Measurements from ENCODE around the gene PPFIBP2. TPM values are rescaled to one million over a fixed set of nuclear protein-coding genes. Genes with fewer than 3 reads are reported as not detected.

PPFIBP2 gene
- total and polyA plus RNA-seq, 10 of the 15 experiments (the other 5 are each of a cell fraction or from before 2014, with no cell fraction given), result 17.3 to 56.3 (median 39.2) TPM

- H3K9ac ChIP-seq (ENCODE audit: control insufficient read depth, insufficient read depth, low read length), result no peak overlapping the region
- no peak overlapping the region for H3K4me2 ChIP-seq (ENCODE audit: control insufficient read depth, insufficient read depth)
- no peaks in the 10 kb centered on the region for H3K9me3 ChIP-seq (replicated peaks; ENCODE audit: control insufficient read depth, insufficient read depth, low read length)
- DNase-seq (ENCODE audit: low read depth, low spot score) (no peak), ATAC-seq (no peak), FAIRE-seq (no peak)
- no peak overlapping the region for H3K27ac ChIP-seq (ENCODE audit: control insufficient read depth, insufficient read depth)
- ChIA-PET RAD21 (ENCODE audit: unreplicated experiment) (no interaction called here), SMC1A (ENCODE audit: uncharacterized antibody, unreplicated experiment) (no interaction called here), POLR2A (no interaction called here), CTCF (no interaction called here)
- no peaks in the 10 kb centered on the region for H3K27me3 ChIP-seq (replicated peaks in 1 of 2; ENCODE audit: control insufficient read depth in 2 of 2, insufficient read depth in 2 of 2, low read length in 1 of 2)
- H2AFZ ChIP-seq (ENCODE audit: control insufficient read depth, low read depth, low read length), result no peak overlapping the region
- 96% methylated on average over 2 of the region's 2 CpGs for WGBS (ENCODE audit: insufficient coverage, insufficient replicate concordance, low lambda C conversion rate, missing lambda C conversion rate)
- H3K36me3 ChIP-seq (ENCODE audit: control insufficient read depth in 2 of 2, insufficient read depth in 2 of 2, low read length in 1 of 2), result peaks cover 0 to 15% of the 10 kb centered on the region in 2 experiments; a peak in 3 of 4 replicates
- no peaks in the 10 kb centered on the region for H4K20me1 ChIP-seq (ENCODE audit: control insufficient read depth, insufficient read depth)
- peaks cover 16% of the 10 kb centered on the region for H3K4me1 ChIP-seq (ENCODE audit: control insufficient read depth, insufficient read depth, low read length)
- no peak for TF ChIP-seq ESRRA (IDR thresholded peaks at IDR 0.05; ENCODE audit: low read length)
- TF ChIP-seq NR2C2 (IDR thresholded peaks at IDR 0.05; ENCODE audit: borderline replicate concordance, control insufficient read depth, insufficient read length, low read depth), result no peak
- no peak for TF ChIP-seq BMI1 (IDR thresholded peaks at IDR 0.05; ENCODE audit: borderline replicate concordance)
- no peak for TF ChIP-seq PAX5 (IDR thresholded peaks at IDR 0.05; ENCODE audit: borderline replicate concordance, low read depth, low read length)
- TF ChIP-seq PRDM15 (CRISPR knock-in tag; IDR thresholded peaks at IDR 0.05), result no peak
- TF ChIP-seq IRF5 (IDR thresholded peaks at IDR 0.05; ENCODE audit: borderline replicate concordance), result no peak
- no peak for TF ChIP-seq ETV6 (conservative IDR thresholded peaks at IDR 0.05 in 1 of 2, IDR thresholded peaks at IDR 0.05 in 1 of 2; ENCODE audit: borderline replicate concordance in 1 of 2, low read depth in 1 of 2)
- TF ChIP-seq SMAD5 (IDR thresholded peaks at IDR 0.05; ENCODE audit: low read depth), result no peak
- TF ChIP-seq SIN3A (IDR thresholded peaks at IDR 0.05; ENCODE audit: low read depth, low read length), result no peak
- TF ChIP-seq SREBF1 (IDR thresholded peaks at IDR 0.05; ENCODE audit: low read length), result no peak
- H3K4me3 ChIP-seq, result no peak overlapping the region
- intact Hi-C loops (cut with micrococcal nuclease; ENCODE audit: unreplicated experiment), result no loop called here
- in situ Hi-C loops (cut with MboI), result no loop called here
- peaks cover 3% of the 10 kb centered on the region; the same call in 1 of the 2 replicates for H3K79me2 ChIP-seq (ENCODE audit: control insufficient read depth, insufficient read depth, low read length)
- BruUV-seq (replicated peaks), result no TSS peak
Measured at GRCh38 chr11:7587712-7588111, 73.9 kb downstream of the PPFIBP2 start.

All from GM12878 (cell line).